Uterus (tissue), 4 donors: Measurements from ENCODE around the gene SLC39A11. TPM values are rescaled to one million over a fixed set of nuclear protein-coding genes. Genes with fewer than 3 reads are reported as not detected.
"Not testable (repeated sequence)": the region's sequence is repeated elsewhere in the genome, so short reads cannot be mapped to it uniquely, and the experiment has no call there.

Experiments
- DNase-seq, 2 donors: peaks; one replicate each; pipeline ENCODE4 v3.0.0-alpha.2; 2019 to 2020
- H3K27ac ChIP-seq, 2 donors: fragments of 200-600 bp; sonication (generic); 1 replicate in 1 of 2; 2 replicates in 1 of 2; pipeline ENCODE4 v1.5.1; 2016 to 2018
- H3K27me3 ChIP-seq, 2 donors: fragments of 200-600 bp; sonication (generic); one replicate each; pipeline ENCODE4 v1.5.1; 2018 to 2019; ENCODE audit warnings: control low read depth in 1 of 2
- H3K36me3 ChIP-seq, 2 donors: fragments of 200-600 bp; sonication (generic); one replicate each; pipeline ENCODE4 v1.5.1; 2019; ENCODE audit warnings: control low read depth in 1 of 2
- H3K4me1 ChIP-seq, 2 donors: fragments of 200-600 bp; sonication (generic); one replicate each; pipeline ENCODE4 v1.5.1; 2018 to 2019; ENCODE audit warnings: control low read depth in 1 of 2
- H3K4me3 ChIP-seq, 2 donors: fragments of 200-600 bp; sonication (generic); 1 replicate in 1 of 2; 2 replicates in 1 of 2; pipeline ENCODE4 v1.5.1; 2018 to 2019; ENCODE audit warnings: mild to moderate bottlenecking in 1 of 2
- H3K9me3 ChIP-seq, 2 donors: fragments of 200-600 bp; sonication (generic); one replicate each; pipeline ENCODE4 v1.5.1; 2019; ENCODE audit warnings: control low read depth in 1 of 2
- CTCF ChIP-seq, 4 experiments: fragments of 200-600 bp in 2 of 4; fragments of 450-650 bp in 2 of 4; sonication (generic) in 2 of 4; IDR thresholded peaks; one replicate each; pipeline ENCODE4 v1.5.1; 2016 to 2019; ENCODE audit warnings: antibody characterized with exemption in 4 of 4, mild to moderate bottlenecking in 2 of 4, moderate library complexity in 1 of 4
- POLR2A ChIP-seq, 2 donors: fragments of 450-650 bp; IDR thresholded peaks; one replicate each; pipeline ENCODE4 v1.6.1; 2016; ENCODE audit warnings: antibody characterized with exemption in 2 of 2, mild to moderate bottlenecking in 1 of 2, moderate library complexity in 1 of 2
- intact Hi-C: fragments of 100-400 bp; cut with DNase I; formaldehyde crosslinking; loops from one replicate; pipeline ENCODE4 v1.15.1; 2023; ENCODE audit warnings: low total_unique reads
- total RNA-seq, 4 donors: library from RNA; depleted of rRNA in 3 of 4; stranded (reverse); fragments of >200 nt in 3 of 4; gene quantifications; one replicate each; pipeline versions ENCODE4 v1.1.0 to v1.2.4, GENCODE V29; 2014 to 2023
- donor health status: DM: yes; HTN: yes; CAD: no.

Gene SLC39A11
- total RNA-seq, 4 donors from 2014 or later = 5.4 to 56.2 (median 21.0) TPM

- Histone ChIP-seq H3K27me3 (no peaks in the 10 kb centered on the region), H3K36me3 (no peaks in the 10 kb centered on the region), H3K4me3 (no peak overlapping the region), H3K27ac (no peak overlapping the region), H3K4me1 (no peaks in the 10 kb centered on the region), H3K9me3 (no peaks in the 10 kb centered on the region)
- intact Hi-C loops = no loop called here
- no peak for TF ChIP-seq CTCF (IDR thresholded peaks at IDR 0.05)
- no peak for TF ChIP-seq POLR2A (IDR thresholded peaks at IDR 0.05)
- DNase-seq = no peak
Observed at GRCh38 chr17:72778169-72779151, 314.0 kb downstream of the SLC39A11 start.

GRCh38 chr17:72775919-72776318, 316.6 kb downstream of the SLC39A11 start:
- Histone ChIP-seq H3K4me1 (no peaks in the 10 kb centered on the region), H3K27me3 (no peaks in the 10 kb centered on the region), H3K4me3 (no peak overlapping the region), H3K27ac (no peak overlapping the region), H3K36me3 (no peaks in the 10 kb centered on the region), H3K9me3 (no peaks in the 10 kb centered on the region)
- no peak for TF ChIP-seq POLR2A (IDR thresholded peaks at IDR 0.05)
- TF ChIP-seq CTCF (IDR thresholded peaks at IDR 0.05) = no peak
- intact Hi-C loops = no loop called here
- DNase-seq = no peak

- Histone ChIP-seq H3K27me3 (no peaks in the 10 kb centered on the region), H3K9me3 (no peaks in the 10 kb centered on the region), H3K4me1 (no peaks in the 10 kb centered on the region), H3K4me3 (no peak overlapping the region), H3K36me3 (no peaks in the 10 kb centered on the region), H3K27ac (no peak overlapping the region)
- intact Hi-C loops = no loop called here
- no peak for TF ChIP-seq CTCF (IDR thresholded peaks at IDR 0.05)
- no peak for TF ChIP-seq POLR2A (IDR thresholded peaks at IDR 0.05)
- no peak for DNase-seq
Observed at GRCh38 chr17:72775237-72775636, 317.3 kb downstream of the SLC39A11 start.

GRCh38 chr17:72774236-72774635, 318.3 kb downstream of the SLC39A11 start:
- no peaks in the 10 kb centered on the region for H3K4me1 ChIP-seq
- TF ChIP-seq CTCF (IDR thresholded peaks at IDR 0.05) (no peak), POLR2A (IDR thresholded peaks at IDR 0.05) (no peak)
- H3K27ac ChIP-seq = no peak overlapping the region
- intact Hi-C loops = no loop called here
- no peaks in the 10 kb centered on the region for H3K36me3 ChIP-seq
- H3K27me3 ChIP-seq = no peaks in the 10 kb centered on the region
- no peaks in the 10 kb centered on the region for H3K9me3 ChIP-seq
- H3K4me3 ChIP-seq = no peak overlapping the region
- DNase-seq = no peak

GRCh38 chr17:72773225-72773624, 319.3 kb downstream of the SLC39A11 start:
- H3K27ac ChIP-seq, H3K4me3 ChIP-seq, H3K27me3 ChIP-seq, DNase-seq, H3K4me1 ChIP-seq, intact Hi-C loops, H3K36me3 ChIP-seq, H3K9me3 ChIP-seq: not testable (repeated sequence)
